ENCODE results near the gene CRABP1.

GRCh38 chr15:78360367-78360801, 20.2 kb downstream of the CRABP1 start:
- no peak for TF ChIP-seq FOXK1 (CRISPR knock-in tag; IDR thresholded peaks at IDR 0.05)
- no peak for TF ChIP-seq CTCF (IDR thresholded peaks at IDR 0.05)
- no peak for TF ChIP-seq ATF2 (CRISPR knock-in tag; IDR thresholded peaks at IDR 0.05; ENCODE audit: borderline replicate concordance, low read depth)
- TF ChIP-seq ETV6 (CRISPR knock-in tag; IDR thresholded peaks at IDR 0.05): no peak
- no peak for TF ChIP-seq ZNF512 (CRISPR knock-in tag; IDR thresholded peaks at IDR 0.05; ENCODE audit: borderline replicate concordance)
- no peak for TF ChIP-seq PRRX2 (CRISPR knock-in tag; IDR thresholded peaks at IDR 0.05)
- no peak for TF ChIP-seq CREB1 (CRISPR knock-in tag; IDR thresholded peaks at IDR 0.05)
- no peak for TF ChIP-seq HMGXB4 (CRISPR knock-in tag; IDR thresholded peaks at IDR 0.05)
- TF ChIP-seq CREM (CRISPR knock-in tag; IDR thresholded peaks at IDR 0.05): no peak
